ENCODE results near the gene TFPT. TPM values are rescaled to one million over a fixed set of nuclear protein-coding genes. Genes with fewer than 3 reads are reported as not detected.
A peak's percentile ranks its signal among the peaks of the same experiment; 100 is the strongest.
"Not testable (repeated sequence)": the region's sequence is repeated elsewhere in the genome, so short reads cannot be mapped to it uniquely, and the experiment has no call there.

TFPT gene
- total RNA-seq, 1 donor from 2014 or later, result 58.5 TPM

- no peak for DNase-seq (ENCODE audit: extremely low read depth, low read depth, low spot score)
These were observed 10.3 kb upstream of the TFPT start for GRCh38 chr19:54125713-54126112.

DNA sequence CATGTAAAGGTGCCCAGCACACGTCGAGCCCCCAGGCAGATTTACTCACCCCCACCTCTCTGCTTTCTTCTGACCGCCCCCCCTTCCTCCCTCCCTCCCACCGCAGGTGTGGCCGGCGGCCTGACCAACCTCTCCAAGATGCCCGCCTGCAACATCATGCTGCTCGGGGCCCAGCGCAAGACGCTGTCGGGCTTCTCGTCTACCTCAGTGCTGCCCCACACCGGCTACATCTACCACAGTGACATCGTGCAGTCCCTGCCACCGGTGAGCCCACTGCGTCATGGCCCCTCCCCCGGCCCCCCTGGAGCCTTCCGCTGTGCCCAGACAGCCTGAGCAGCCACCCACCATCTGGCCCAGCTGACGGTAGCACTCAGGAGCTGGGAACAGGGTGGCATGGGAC, 8.9 kb upstream of the TFPT start:
- no peak for DNase-seq (ENCODE audit: extremely low read depth, low read depth, low spot score)

DNA sequence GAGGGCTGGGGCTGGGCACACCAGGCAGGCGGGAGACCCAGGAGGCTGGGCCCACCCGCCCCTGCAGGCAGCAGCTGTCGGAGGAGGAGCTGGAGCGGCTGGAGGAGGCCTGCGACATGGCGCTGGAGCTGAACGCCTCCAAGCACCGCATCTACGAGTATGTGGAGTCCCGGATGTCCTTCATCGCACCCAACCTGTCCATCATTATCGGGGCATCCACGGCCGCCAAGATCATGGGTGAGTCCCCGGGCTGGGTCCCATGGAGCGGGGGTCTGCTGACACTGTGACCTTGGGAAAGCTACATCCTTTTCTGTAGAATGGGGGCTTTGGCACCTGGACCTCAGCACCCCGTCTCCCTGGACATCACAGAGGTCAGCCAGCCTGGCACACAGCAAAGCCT, 8.2 kb upstream of the TFPT start:
- DNase-seq (ENCODE audit: extremely low read depth, low read depth, low spot score), result no peak

GRCh38 chr19:54121259-54121658, 5.8 kb upstream of the TFPT start:
- DNase-seq (ENCODE audit: extremely low read depth, low read depth, low spot score), result no peak

- no peak for DNase-seq (ENCODE audit: extremely low read depth, low read depth, low spot score)
These were observed 933 bp downstream of the TFPT start for GRCh38 chr19:54114340-54115108.

DNA sequence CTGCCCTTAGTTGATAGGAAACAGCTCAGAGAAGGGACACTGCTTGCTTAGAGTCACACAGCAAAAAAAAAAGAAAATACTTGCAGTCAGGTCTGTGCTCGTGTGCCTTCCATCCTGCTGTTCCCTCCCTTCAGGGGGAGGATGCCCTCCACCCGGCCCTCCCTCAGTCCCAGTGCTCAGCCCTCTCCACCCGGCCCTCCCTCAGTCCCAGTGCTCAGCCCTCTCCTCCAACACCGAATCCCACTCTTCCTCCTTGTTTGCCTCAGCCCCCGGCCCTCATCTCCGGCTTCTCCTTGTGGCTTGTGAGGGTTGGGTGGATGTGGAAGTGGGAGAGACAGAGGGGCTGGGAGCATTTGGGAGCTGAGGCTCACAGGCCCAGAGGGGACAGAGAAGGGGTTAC, 5.8 kb downstream of the TFPT start:
- no peak for DNase-seq (ENCODE audit: extremely low read depth, low read depth, low spot score)

- DNase-seq (ENCODE audit: extremely low read depth, low read depth, low spot score), result no peak
These were observed 7.0 kb downstream of the TFPT start for GRCh38 chr19:54108496-54108895.

- DNase-seq (ENCODE audit: extremely low read depth, low read depth, low spot score), result no peak
These were observed 7.5 kb downstream of the TFPT start for GRCh38 chr19:54107876-54108490.

- no peak for DNase-seq (ENCODE audit: extremely low read depth, low read depth, low spot score)
These were observed 8.7 kb downstream of the TFPT start for GRCh38 chr19:54106716-54107115.

DNA sequence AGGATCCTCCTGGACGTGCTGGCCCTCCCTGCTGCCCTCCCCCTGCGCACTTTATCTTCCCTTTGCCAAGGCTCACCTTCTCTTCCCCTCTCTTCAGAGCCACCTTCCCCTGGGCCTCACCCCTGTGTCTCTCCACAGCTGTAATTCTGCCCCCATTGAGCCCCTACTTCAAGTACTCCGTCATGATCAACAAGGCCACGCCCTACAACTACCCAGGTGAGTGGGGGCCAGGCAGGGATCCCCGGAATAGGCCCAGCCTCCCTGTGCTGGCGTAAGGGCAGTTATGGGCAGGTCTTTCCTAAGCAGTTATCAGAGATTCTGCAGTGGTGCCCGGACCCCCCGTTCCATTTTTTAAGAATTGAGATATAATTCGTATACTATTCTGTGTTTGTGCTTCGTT, 9.7 kb downstream of the TFPT start:
- no peak for DNase-seq (ENCODE audit: extremely low read depth, low read depth, low spot score)

DNA sequence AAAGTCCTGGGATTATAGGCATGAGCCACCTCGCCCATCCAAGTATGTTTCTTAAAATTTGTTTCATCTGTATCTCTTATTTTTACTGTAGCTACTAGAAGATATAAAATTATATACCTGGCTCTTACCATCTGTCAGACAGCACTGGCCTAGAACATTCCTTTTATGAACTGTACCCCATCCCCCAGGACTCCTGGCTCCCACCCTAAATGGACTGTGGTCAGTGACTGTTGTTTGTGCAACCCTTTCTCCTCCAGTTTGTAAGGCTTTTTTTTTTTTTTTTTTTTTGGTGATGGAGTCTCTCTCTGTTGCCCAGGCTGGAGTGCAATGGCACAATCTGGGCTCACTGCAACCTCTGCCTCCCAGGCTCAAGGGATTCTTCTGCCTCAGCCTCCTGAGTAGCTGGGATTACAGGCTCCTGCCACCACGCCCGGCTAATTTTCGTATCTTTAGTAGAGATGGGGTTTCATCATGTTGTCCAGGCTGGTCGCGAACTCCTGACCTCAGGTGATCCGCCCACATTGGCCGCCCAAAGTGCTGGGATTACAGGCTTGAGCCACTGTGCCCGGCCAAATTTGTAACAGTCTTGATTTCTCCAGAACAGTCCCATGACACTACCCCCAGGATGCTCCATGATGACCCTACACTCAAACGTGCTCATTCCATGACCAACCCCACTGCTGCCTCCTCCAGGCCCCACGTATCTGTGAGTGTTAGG, 10.3 kb downstream of the TFPT start:
- DNase-seq (ENCODE audit: extremely low read depth, low read depth, low spot score), result no peak

- peak; percentile 90 for DNase-seq (ENCODE audit: extremely low read depth, low read depth, low spot score)
These were observed 12.9 kb downstream of the TFPT start, which contains the start of gene NDUFA3 for GRCh38 chr19:54102421-54103169. TSS of gene NDUFA3 (plus strand) at chr19:54102855. CDS start at chr19:54102879, 24 bp downstream.

DNA sequence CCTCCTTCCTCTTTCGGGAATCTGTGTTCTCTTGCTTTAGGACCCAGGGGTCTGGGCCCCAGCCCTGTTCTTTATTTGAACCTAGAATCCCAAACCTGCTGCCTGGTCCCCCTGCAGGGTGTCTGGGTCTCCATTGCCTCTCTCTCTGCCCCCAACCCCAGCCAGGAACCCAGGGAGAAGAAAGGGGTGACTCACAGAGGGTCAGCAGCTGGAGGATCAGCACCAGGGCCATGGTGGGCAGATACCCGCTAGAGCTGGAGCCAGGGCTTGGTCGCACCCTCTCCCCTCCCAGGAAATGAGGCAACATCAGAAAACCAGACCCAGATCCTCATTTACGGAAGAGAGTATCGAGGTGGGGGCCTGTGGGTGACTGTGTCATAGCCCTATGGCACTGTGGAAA, 14.9 kb downstream of the TFPT start, which contains the start of gene OSCAR:
TSS of gene OSCAR (minus strand) at position 243 of the 400 bp plus-strand sequence. CDS start at position 232, 11 bp downstream.
- no peak for DNase-seq (ENCODE audit: extremely low read depth, low read depth, low spot score)

GRCh38 chr19:54099903-54100255, 15.6 kb downstream of the TFPT start:
- not testable (repeated sequence) for DNase-seq (ENCODE audit: extremely low read depth, low read depth, low spot score)

- DNase-seq (ENCODE audit: extremely low read depth, low read depth, low spot score), result no peak
These were observed 16.1 kb downstream of the TFPT start for GRCh38 chr19:54099190-54099902.

DNA sequence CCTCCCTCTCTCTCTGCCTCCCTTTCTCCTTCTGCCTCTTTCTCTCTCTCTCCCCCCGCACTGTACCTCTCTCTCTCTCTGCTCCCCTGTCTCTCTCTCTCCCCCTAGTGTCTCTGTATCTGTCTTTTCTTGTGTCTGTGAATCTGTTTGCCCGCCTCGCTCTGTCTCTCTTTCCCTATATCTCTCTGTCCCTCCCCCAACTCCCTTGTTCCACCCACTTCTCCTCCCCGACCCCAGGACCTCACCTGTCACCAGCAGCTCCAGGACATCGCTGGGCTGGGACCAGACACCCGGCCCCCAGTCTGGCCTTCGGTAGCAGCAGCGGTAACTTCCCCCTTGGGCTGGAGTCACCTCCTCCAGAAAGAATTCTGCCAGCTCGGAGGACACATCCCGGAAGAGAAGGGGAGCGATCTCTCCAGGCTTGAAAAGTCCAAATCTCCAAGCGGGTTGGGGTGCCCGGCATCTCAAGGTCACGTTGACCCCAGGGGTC, 18.8 kb downstream of the TFPT start:
- DNase-seq (ENCODE audit: extremely low read depth, low read depth, low spot score), result no peak

DNA sequence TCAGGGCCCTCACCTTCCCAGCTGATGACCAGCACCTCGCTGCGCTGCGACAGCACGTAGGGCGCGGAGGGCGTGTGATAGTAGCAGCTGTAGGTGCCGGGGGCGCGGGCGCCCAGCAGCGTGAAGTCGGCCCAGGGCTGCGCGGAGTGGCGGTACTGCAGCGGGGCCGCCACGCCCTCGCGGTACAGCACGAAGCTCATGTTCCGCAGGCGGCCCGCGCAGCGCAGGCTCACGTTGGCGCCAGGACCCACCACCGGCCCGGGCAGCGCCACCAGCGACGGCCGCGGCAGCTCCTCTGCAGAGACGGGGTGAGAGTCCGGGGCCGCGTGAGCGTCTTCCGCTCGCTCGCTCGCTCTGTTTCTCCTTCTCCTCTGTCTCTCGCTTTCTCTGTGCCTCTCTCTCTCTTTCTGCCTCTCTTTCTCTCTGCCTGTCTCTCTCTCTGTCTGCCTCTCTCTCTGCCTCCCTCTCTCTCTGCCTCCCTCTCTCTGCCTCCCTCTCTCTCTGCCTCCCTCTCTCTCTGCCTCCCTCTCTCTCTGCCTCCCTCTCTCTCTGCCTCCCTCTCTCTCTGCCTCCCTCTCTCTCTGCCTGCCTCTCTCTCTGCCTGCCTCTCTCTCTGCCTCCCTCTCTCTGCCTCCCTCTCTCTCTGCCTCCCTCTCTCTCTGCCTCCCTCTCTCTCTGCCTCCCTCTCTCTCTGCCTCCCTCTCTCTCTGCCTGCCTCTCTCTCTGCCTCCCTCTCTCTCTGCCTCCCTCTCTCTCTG, 19.4 kb downstream of the TFPT start:
- DNase-seq (ENCODE audit: extremely low read depth, low read depth, low spot score), result not testable (repeated sequence)

DNA sequence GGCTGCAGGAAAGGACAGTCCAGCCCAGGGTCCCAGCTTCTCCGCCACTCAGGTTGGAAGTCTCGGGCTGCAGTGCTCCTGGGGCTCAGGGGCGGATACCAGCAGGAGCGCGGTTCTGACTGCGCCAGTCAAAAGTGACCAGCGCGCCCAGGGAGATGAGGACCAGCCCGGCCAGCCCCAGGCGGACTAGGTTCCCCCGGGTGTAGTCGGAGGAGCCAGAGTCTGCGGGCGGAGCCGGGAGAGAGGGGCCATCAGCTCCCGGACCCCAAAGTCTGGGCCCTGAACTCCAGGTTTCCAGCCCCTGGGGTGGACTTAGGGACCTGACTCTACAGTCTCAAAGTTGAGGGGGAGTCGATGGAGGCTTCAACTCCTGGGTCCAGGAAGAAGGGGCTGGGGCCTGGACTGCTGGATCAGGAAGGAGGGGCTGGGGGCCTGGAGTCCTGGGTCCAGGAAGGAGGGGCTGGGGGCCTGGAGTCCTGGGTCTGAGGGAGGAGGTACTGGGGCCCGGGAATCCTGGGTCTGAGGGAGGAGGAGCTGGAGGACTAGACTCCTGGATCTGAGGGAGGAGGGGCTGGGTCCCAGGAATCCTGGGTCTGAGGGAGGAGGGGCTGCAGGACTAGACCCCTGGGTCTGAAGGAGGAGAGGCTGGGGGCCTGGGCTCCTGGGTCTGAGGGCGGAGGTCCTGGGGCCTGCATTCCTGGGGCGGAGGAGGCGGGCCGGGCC, 20.2 kb downstream of the TFPT start:
- DNase-seq (ENCODE audit: extremely low read depth, low read depth, low spot score), result no peak
